Measurements from ENCODE around the gene C1orf94.
"Not testable (repeated sequence)": the region's sequence is repeated elsewhere in the genome, so short reads cannot be mapped to it uniquely, and the experiment has no call there.

The C1orf94 gene

GRCh38 chr1:34164771-34165391 is 11.8 kb upstream of the C1orf94 start, which contains the start of gene CSMD2:
Gene CSMD2 (minus strand): TSS chr1:34165230. CDS start chr1:34165097, 133 bp downstream.
- no peak for DNase-seq

GRCh38 chr1:34165422-34165921 is 11.2 kb upstream of the C1orf94 start:
- no peak for DNase-seq

DNA sequence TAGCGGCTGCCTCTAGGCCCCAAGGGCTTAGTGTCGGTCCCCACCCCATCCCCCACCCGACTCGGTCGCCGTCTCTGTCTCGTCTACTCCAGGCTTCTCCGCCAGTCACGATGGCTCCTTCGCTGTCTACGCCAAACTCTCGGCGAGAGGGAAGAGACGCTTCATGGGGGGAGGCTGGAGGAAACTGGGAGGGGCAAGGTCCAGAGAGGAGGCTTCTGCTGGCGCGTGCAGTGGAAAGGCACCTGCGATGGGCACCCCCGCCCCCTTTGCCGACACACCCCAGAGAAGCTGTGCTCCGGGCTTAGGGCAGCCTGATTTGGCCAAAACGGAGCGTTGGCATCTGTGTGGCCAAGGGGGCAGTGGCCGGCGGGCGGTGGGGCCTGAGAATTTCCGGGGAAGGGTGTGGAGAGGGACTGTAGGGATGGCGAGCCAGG is 10.5 kb upstream of the C1orf94 start:
- DNase-seq = no peak

GRCh38 chr1:34166625-34167361 is 9.9 kb upstream of the C1orf94 start:
- no peak for DNase-seq

DNA sequence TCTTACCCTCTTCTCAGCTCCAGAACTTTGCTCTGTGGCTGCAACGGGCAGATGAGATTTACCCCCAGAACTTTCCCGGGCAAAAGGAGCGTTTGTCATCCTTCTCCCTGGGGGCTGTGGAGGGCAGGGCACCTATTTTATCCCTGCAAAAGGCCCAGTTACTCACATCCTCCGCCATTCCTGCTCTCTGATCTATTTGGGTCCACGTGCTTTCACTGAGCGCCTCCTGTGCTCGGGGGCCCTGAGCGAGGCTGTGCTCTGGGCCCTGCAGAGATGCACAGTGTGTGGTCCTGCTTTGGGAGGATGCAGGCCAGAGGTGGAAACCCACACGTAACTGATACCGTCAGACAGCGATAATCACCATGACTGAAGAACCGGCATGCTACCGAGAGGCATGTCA is 9.3 kb upstream of the C1orf94 start:
- DNase-seq = no peak

- no peak for DNase-seq
Measured at GRCh38 chr1:34175744-34176143, 963 bp upstream of the C1orf94 start.

- no peak for DNase-seq
Measured at GRCh38 chr1:34178072-34178471, 1.4 kb downstream of the C1orf94 start.

DNA sequence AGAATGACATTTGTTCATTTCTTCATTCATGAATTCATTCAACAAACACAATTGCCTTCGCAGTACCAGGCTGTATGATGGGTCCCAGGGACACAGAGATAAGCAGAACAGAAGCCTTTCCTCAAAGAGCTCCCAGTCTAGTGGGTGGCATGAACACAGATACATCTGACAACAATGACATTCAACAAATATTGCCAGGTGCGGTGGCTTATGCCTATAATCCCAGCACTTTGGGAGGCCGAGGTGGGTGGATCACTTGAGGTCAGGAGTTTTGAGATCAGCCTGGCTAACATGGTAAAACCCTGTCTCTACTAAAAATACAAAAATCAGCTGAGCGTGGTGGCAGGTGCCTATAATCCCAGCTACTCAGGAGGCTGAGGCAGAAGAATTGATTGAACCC is 6.7 kb downstream of the C1orf94 start:
- not testable (repeated sequence) for DNase-seq

GRCh38 chr1:34186741-34187494 is 10.2 kb downstream of the C1orf94 start:
- DNase-seq = no peak

DNA sequence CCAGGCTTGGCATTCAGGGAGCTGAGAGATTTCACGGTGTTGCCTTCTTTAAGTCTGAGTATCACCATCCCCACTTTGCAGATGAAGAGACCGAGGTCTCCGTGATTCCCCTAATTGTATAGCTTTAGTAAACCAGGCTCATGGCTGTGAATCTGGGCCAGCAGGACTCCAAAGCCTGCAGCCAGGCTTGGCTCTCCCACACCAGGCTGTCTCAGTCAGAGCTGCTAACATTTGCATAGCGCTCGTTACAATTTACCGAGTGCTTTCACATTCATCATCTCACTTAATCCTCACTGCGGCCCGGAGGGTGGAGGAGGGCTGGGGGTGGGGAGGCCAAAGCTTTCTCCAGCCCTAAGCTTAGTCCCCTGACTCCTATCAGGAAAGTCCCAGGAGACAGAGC is 11.7 kb downstream of the C1orf94 start:
- no peak for DNase-seq

GRCh38 chr1:34188985-34189384 is 12.3 kb downstream of the C1orf94 start:
- DNase-seq = no peak

- DNase-seq = no peak
Measured at GRCh38 chr1:34190692-34191091, 14.0 kb downstream of the C1orf94 start.

DNA sequence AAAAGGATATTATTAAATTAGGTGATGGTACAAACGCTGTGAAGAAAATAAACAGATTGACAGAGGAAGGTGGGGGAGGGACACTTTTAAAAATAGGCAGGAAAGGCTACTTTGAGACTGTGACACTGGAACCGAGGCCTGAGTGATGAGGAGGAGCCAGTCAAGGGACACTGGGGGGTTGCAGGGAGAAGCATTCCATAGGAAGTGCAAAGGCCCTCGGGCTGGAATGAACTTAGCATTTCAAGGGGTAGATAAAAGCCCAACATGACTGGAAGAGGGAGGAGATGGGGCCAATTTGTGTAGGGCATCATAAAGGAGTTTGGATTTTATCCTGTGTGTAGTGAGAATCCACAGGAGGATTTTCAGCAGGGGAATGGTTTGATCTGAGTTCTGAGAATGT is 15.9 kb downstream of the C1orf94 start:
- DNase-seq = no peak

DNA sequence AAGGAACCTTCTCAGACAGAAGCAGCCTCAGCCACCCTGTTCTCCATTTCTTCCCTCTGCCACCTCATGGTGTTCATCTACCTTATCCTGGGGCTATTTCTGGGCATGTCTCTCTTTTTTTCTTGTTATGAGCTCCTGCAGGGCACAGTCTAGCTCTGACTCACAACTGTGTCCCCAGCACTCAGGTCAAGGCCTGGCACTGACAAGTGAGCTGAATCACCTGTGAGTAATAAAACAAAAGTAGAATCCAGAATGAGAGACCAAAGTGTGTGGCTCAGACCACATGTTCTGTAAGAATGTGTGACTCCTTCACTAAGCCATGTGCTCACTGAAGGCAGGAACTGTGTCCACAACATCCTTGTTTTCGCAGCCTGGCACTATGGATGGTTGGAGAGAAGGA is 23.2 kb downstream of the C1orf94 start:
- DNase-seq = no peak

- no peak for DNase-seq
Measured at GRCh38 chr1:34212673-34213072, 36.0 kb downstream of the C1orf94 start.

GRCh38 chr1:34213956-34214355 is 37.2 kb downstream of the C1orf94 start:
- DNase-seq = no peak

DNA sequence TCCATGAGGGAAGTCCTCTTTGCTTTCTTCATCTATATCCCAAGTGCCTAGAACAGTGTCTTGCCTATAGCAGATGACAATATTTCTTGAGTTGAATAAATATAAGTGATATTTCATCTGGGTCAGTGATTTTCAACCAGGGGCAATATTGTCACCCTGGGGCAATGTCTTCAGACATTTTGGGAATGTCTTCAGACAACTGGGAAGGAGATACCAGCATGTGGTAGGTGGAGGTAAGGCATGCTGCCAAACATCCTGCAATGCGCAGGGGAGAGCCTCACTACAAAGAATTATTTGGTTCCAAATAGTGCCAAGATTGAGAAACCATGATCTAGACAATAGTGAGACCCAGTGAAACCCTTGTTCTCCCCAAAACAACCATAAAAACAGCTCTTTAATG is 54.7 kb downstream of the C1orf94 start:
- DNase-seq = no peak

- DNase-seq = no peak
Measured at GRCh38 chr1:34235594-34235993, 58.9 kb downstream of the C1orf94 start.

GRCh38 chr1:34236089-34236488 is 59.4 kb downstream of the C1orf94 start:
- DNase-seq = no peak

DNA sequence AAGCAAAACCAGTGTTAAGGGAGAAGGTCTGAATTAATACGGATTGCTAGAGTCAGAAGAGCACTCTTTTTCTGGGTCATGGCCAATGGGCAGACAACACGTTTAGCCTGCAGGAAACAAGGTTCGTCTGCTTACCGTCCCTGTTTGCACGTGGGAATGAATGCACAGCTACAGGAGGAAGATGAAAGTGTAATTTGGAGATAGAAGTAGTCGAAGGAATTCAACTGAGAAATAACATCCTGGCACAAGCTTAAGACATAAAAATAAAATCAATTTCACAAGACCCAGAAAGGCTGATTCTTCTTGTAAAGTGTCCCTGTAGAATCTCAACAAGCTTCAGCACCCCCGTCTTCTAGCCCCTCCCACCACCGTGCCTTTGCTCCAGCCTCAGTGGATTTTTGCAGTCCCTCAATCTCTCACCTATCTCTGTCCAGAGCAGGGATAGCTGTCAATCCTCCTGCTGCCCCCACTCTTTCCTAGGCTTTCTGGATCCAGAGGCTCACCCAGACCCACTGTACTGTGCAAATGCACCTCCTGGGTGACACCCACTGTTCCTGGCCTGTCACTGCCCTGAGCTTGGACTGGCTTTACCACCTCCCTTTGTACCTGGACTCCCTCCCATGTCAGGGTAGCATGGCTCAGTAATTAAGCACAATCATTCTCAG is 60.6 kb downstream of the C1orf94 start:
- DNase-seq = no peak

- no peak for DNase-seq
Measured at GRCh38 chr1:34245967-34246366, 69.3 kb downstream of the C1orf94 start.

DNA sequence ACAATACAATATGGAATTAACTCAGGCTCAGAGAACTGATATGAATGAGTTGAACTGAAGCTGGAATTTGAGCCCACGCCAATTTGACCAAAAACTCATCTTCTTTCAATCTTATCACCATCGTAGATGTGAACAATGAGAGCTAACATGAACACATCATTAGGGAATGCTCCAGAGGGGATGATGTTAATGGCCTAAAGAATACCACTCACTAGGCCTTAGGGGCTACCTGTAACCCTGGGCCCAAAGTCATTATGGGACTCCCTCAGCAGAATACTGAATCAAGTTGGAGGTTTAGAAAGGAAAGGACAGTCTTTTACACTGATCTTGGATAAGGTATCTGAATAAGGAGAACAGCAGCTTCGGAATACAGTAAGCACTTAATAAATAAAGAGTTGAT is 73.6 kb downstream of the C1orf94 start:
- DNase-seq = no peak

Measured in stimulated activated naive CD4-positive, alpha-beta T cell treated with Interleukin-2 at 50 U/mL for 16 hours (primary cell).